SU-DHL-6 (cell line): Measurements from ENCODE around the gene SYCE1L.

Experiments used
- CTCF ChIP-seq: fragments of 200-600 bp; sonication (generic); IDR thresholded peaks from one replicate; pipeline ENCODE4 v1.5.1; 2017; ENCODE audit warnings: antibody characterized with exemption, mild to moderate bottlenecking, low read length, moderate library complexity; ENCODE audit not compliant: insufficient read depth, poor library complexity, severe bottlenecking
- EZH2phosphoT487 ChIP-seq: fragments of 200-600 bp; sonication (generic), shearing (Covaris generic); conservative IDR thresholded peaks from 2 replicates; pipeline ENCODE4 v1.6.1; 2018; ENCODE audit warnings: mild to moderate bottlenecking, antibody characterized with exemption, low read length, moderate library complexity, mixed read lengths

GRCh38 chr16:77231047-77231446 is 31.8 kb downstream of the SYCE1L start:
- no peak for TF ChIP-seq CTCF
- TF ChIP-seq EZH2phosphoT487, result no peak
